Esophagus muscularis mucosa (tissue), 4 donors: ENCODE data around the gene KAZN. TPM values are rescaled to one million over a fixed set of nuclear protein-coding genes. Genes with fewer than 3 reads are reported as not detected.

Experiments used
- DNase-seq: peaks from one replicate; pipeline ENCODE4 v3.0.0-alpha.2; 2017; ENCODE audit errors: extremely low spot score
- H3K27ac ChIP-seq, 4 donors: fragments of 200-600 bp; sonication (generic); replicated peaks in 1 of 4; 1 replicate in 3 of 4; 2 replicates in 1 of 4; pipeline ENCODE4 v1.5.1; 2016 to 2019; ENCODE audit warnings: mild to moderate bottlenecking in 1 of 4
- H3K27me3 ChIP-seq, 4 donors: fragments of 200-600 bp; sonication (generic); one replicate each; pipeline versions ENCODE4 v1.5.1 to v1.6.0; 2016 to 2019
- H3K36me3 ChIP-seq, 4 donors: fragments of 200-600 bp; sonication (generic); one replicate each; pipeline ENCODE4 v1.5.1; 2016 to 2019
- H3K4me1 ChIP-seq, 4 donors: fragments of 200-600 bp; sonication (generic); one replicate each; pipeline ENCODE4 v1.5.1; 2016 to 2019
- H3K4me3 ChIP-seq, 4 donors: fragments of 200-600 bp; sonication (generic); 1 replicate in 2 of 4; 2 replicates in 2 of 4; pipeline ENCODE4 v1.5.1; 2016 to 2019; ENCODE audit warnings: mild to moderate bottlenecking in 4 of 4, moderate library complexity in 1 of 4
- H3K9me3 ChIP-seq, 4 donors: fragments of 200-600 bp; sonication (generic); 1 replicate in 3 of 4; 2 replicates in 1 of 4; pipeline ENCODE4 v1.5.1; 2016 to 2019
- CTCF ChIP-seq, 3 experiments: fragments of 200-600 bp in 2 of 3; fragments of 450-650 bp in 1 of 3; sonication (generic) in 2 of 3; IDR thresholded peaks; one replicate each; pipeline ENCODE4 v1.5.1; 2017 to 2019; ENCODE audit warnings: antibody characterized with exemption in 3 of 3, mild to moderate bottlenecking in 2 of 3, moderate library complexity in 1 of 3
- EP300 ChIP-seq: sonication (generic); formaldehyde crosslinking; IDR thresholded peaks from one replicate; pipeline ENCODE4 v1.6.1; 2017; ENCODE audit warnings: antibody characterized with exemption
- POLR2A ChIP-seq: fragments of 450-650 bp; IDR thresholded peaks from one replicate; pipeline ENCODE4 v1.6.1; 2017; ENCODE audit warnings: antibody characterized with exemption, moderate library complexity, mild to moderate bottlenecking, low read depth
- POLR2AphosphoS5 ChIP-seq, 2 donors: sonication (generic); formaldehyde crosslinking; IDR thresholded peaks; one replicate each; pipeline ENCODE4 v1.6.1; 2017; ENCODE audit warnings: antibody characterized with exemption in 2 of 2
- WGBS: methylation state at CpG from one replicate; pipeline ENCODE4 v1.1.5; 2018; 5-methylcytosine and 5-hydroxymethylcytosine counted together
- intact Hi-C: fragments of 100-400 bp; cut with DNase I; formaldehyde crosslinking; loops from one replicate; pipeline ENCODE4 v1.15.1; 2023
- total RNA-seq, 4 donors: library from RNA; depleted of rRNA; stranded (reverse); fragments of >200 nt; gene quantifications; one replicate each; pipeline versions ENCODE4 v1.1.0 to v1.2.1, GENCODE V29; 2016

Gene KAZN
- total RNA-seq, 4 donors from 2014 or later, result 9.9 to 14.1 (median 11.9) TPM

DNA sequence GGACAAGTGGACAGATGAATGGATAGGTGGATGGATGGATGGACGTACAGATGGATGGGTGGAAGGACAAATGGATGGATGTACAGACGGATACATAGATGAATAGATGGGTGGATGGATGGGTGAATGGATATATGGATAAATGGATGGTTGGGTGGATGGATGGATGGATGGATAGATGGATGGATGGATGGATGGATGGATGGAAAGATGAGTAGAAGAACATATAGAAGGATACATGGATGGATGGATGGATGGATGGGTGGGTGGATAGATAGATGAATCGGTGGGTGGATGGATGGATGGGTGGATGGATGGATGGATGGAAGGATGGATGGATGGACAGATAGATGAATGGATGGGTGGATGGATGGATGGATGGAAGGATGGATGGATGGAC, 274.3 kb downstream of the KAZN start:
- intact Hi-C loops, result no loop called here
- Histone ChIP-seq H3K4me1 (no peaks in the 10 kb centered on the region), H3K9me3 (no peaks in the 10 kb centered on the region), H3K27ac (no peak overlapping the region), H3K27me3 (peaks cover 0 to 23% (median 0%) of the 10 kb centered on the region in 4 donors), H3K4me3 (no peak overlapping the region), H3K36me3 (no peaks in the 10 kb centered on the region)
- WGBS, result 95% methylated on average over 3 of the region's 3 CpGs
- no peak for DNase-seq
- TF ChIP-seq CTCF (IDR thresholded peaks at IDR 0.05) (no peak), EP300 (no peak), POLR2AphosphoS5 (IDR thresholded peaks at IDR 0.05) (no peak), POLR2A (no peak)

DNA sequence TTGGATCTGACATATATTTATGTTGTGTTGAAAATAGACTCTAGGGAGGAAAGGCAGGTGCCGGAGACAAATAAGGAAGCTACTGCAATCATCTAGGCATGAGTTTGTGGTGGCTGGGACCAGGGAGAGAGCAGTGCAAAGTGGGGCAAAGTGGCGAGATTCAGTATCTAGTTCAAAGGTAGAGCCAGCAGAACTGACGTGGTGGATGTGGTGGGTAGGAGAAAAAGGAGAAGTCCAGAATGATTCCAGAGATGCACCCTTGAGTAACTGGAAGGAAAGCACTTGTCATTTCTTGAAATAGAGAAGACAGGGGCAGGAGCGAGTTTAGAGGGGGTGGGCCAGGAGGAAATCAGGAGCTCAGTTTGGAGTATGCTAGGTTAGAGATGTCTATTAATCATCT, 275.2 kb downstream of the KAZN start:
- no peak for DNase-seq

GRCh38 chr1:14875524-14876509, 277.3 kb downstream of the KAZN start:
- Histone ChIP-seq H3K27ac (no peak overlapping the region), H3K4me3 (no peak overlapping the region), H3K36me3 (no peaks in the 10 kb centered on the region), H3K9me3 (no peaks in the 10 kb centered on the region), H3K4me1 (no peaks in the 10 kb centered on the region), H3K27me3 (peaks cover 0 to 23% (median 0%) of the 10 kb centered on the region in 4 donors)
- DNase-seq, result no peak
- 55% methylated on average over 11 of the region's 11 CpGs for WGBS
- TF ChIP-seq POLR2A (no peak), POLR2AphosphoS5 (IDR thresholded peaks at IDR 0.05) (no peak), CTCF (IDR thresholded peaks at IDR 0.05) (no peak), EP300 (no peak)
- intact Hi-C loops, result no loop called here

More for the DNA sequence above, 275.2 kb downstream of the KAZN start:
- no peak overlapping the region for H3K4me3 ChIP-seq
- peaks cover 0 to 23% (median 0%) of the 10 kb centered on the region in 4 donors for H3K27me3 ChIP-seq
- no peaks in the 10 kb centered on the region for H3K9me3 ChIP-seq
- TF ChIP-seq EP300 (no peak), POLR2A (no peak), CTCF (IDR thresholded peaks at IDR 0.05) (no peak), POLR2AphosphoS5 (IDR thresholded peaks at IDR 0.05) (no peak)
- H3K36me3 ChIP-seq, result no peaks in the 10 kb centered on the region
- 63% methylated on average over 4 of the region's 4 CpGs for WGBS
- H3K4me1 ChIP-seq, result no peaks in the 10 kb centered on the region
- intact Hi-C loops, result no loop called here
- no peak overlapping the region for H3K27ac ChIP-seq

- Histone ChIP-seq H3K27me3 (peaks cover 0 to 28% (median 0%) of the 10 kb centered on the region in 4 donors), H3K9me3 (no peaks in the 10 kb centered on the region), H3K4me3 (no peak overlapping the region), H3K36me3 (no peaks in the 10 kb centered on the region), H3K27ac (no peak overlapping the region), H3K4me1 (peaks cover 0 to 7% (median 0%) of the 10 kb centered on the region in 4 donors)
- intact Hi-C loops, result no loop called here
- DNase-seq, result no peak
- TF ChIP-seq EP300 (no peak), CTCF (IDR thresholded peaks at IDR 0.05) (no peak), POLR2AphosphoS5 (IDR thresholded peaks at IDR 0.05) (no peak), POLR2A (no peak)
- 89% methylated on average over 1 of the region's 1 CpG for WGBS
Observed at GRCh38 chr1:14876747-14877146, 278.3 kb downstream of the KAZN start.
